Activated naive CD4-positive, alpha-beta T cell treated with Interleukin-2 at 50 U/mL for 16 hours (primary cell): ENCODE results near the gene TMEM244.
"Not testable (repeated sequence)": the region's sequence is repeated elsewhere in the genome, so short reads cannot be mapped to it uniquely, and the experiment has no call there.

Source experiments
- DNase-seq: peaks from one replicate; pipeline ENCODE4 v3.0.0-alpha.2; 2020

Gene TMEM244

DNA sequence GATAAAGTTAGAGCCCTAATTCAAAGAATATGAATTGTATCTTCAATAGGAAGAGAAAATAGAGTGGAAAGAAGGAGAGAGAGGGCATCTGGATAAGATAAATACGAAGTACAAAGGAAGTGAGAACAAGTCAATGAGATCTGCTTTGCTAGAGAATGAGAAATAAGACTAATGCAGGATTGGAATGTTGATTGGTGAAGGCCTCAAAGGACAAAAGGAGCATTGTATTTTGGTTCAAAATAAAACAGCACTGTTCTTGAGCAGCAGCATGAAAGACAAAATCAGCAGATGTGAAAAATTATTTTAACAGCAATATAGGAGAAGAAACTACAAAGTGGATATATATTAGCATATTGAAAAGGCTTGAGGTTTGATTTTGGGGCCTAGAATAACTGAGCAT lies 5.1 kb upstream of the TMEM244 start:
- DNase-seq, result no peak

DNA sequence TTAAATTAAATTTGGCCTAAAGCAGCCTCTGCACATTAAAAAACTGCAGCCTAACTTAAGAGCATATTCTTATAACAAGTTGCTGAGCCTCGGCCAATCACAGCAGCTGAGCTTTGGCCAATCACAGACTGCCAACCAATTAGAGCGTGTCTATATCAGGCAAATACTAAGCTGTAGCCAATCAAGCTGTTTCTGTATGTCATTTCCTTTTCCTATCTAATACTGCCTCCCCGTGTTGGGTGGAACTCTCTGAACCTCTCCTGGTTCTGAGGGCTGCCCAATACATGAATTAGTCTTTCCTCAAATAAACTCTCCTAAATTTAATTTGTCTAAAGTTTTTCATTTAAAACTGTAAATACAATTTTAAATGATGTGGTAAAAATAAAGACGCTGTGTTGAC lies 3.9 kb upstream of the TMEM244 start:
- DNase-seq, result no peak

DNA sequence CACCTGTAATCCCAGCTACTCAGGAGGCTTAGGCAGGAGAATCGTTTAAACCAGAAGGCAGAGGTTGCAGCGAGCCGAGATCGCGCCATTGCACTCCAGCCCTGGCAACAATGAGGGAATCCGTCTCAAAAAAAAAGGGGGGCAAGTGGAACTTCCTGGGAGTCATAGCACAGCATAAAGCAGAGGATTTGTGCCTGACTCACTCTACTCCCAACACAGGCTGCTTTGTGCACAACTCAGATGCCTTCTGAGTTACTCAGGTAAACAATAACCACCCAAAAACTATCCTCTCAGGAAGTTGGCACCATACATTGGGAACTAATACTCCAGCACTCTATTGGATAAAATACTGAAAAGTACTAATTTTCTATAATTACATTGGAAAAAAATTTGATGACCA lies 2.5 kb upstream of the TMEM244 start:
- no peak for DNase-seq

DNA sequence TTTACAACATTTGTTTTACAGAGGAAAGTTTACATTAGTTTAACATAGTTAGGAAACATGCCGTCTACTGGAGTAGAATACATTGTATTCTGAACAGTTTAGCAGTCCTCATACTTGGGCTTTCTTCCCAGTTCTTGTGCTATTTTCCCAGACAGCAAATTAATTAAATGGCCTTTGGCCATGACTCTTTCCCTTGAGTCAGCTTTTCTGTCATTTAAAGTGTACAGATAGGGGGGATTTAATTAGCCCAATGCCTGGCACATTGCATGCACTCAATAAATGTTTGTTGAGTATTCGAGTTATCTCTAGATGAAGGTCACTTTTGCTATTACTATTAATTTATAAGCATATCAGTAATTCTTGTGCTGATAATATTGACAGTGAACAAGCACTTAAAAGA lies 1.6 kb downstream of the TMEM244 start:
- no peak for DNase-seq

DNA sequence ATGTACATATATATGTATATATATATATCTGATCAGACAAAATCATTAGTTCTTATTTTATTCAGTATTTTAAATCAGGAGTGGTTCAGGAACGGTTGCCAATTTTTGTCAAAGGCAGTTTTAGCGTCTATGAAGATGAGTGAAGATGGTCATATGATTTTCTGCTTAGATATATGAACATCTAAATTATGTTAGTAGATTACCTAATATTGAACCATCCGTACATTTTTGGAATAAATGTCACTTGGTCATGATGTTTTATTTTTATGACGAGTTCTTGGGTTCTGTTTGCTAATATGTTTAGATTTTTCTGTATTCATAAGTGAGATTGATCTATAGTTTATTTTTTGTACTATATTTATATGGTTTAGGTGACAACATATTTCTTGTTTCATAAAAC lies 3.3 kb downstream of the TMEM244 start:
- no peak for DNase-seq

DNA sequence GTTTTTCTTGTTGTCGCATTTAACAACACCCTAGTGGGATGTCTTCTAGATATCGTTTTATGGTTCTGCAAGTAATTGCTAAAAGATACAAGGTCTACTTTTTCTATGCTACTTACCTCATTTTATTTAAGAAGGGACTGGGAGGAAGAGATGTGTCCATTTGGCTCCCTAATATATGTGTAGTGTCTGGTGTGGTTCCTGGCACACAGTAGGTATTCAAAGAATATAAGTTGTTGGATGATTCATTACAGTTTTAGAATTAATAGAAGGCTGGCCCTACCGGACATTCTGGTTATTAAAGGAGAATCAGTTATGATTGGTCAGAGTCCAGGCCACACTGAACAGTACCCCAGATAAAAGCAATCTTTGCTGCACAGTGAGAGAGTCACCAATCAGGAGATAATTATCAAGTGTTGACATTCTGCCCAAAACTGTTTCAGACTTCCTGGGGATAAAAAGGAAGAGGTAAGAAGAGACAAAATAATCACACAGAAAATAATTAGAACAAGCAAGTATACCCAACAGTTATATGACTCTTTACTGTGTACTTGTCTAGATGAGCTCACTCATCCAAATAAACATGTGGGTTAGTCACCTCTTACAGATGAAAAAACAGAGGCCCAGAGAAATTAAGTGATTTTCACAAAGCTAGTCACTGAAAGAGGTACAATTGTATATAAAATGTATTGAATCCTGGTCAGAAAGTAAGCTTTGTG lies 7.0 kb downstream of the TMEM244 start:
- DNase-seq, result no peak

DNA sequence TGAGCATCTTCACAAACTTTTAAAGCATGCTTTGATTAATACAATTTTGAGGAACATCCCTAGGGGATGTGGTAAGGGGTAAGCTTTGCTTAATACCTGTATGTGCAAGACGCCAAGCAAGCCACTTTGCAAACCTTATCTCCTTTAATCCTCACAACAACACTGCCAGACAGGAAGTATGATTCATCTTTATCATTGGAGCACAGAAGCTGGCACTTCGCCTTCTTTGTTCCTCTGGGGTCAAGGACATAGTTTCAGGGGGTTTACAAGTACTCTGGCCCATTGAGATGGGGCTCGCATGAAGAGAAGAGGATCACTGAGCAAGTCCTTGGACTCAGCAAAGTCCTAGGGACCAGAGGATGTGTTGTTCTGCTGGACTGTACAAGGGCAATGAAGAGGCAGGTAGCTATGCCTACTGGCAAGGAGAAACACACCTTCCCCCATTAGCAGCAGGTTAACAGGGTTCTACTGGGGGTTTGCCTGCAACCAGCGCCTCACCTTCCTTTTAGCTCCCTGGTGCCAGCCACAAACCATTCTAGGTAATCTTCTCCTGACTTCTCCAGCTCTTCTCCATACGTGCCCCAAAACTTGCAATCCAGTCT lies 8.8 kb downstream of the TMEM244 start:
- no peak for DNase-seq

DNA sequence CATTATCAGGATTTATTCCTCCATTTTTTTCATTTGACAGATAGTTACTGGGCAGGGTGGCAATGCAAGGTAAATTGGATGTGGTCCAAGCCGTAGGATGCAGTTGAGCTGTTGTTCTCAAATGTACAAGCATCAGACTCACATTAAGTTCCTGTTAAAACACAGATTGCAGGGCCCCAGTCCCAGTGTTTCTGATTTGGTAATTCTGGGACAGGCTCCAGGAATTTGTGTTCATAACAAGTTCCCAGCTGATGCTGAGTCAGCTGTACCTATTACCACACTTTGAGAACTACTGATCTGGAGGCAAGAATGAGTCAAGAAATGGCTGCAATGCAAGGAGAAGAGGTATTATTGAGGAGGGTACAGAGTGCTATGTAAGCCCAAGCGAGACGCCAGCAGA lies 11.7 kb downstream of the TMEM244 start:
- DNase-seq, result no peak

DNA sequence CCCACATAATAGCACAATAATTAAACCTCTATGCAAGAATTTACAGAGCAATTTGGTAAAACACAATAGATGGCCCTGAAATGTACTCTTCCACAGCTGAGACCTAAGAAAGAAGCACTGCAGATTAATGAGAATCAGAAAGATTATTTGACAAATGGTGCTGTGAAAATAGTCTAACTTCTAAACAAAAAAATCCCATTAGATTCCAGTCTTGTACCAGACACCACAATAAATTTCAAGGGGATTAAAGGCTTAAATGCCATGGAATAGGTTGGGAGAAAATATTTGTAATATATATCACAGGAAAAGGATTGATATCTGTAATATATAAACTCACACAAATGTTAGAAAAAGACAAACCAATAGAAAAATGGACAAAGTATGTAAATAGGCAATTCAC lies 14.4 kb downstream of the TMEM244 start:
- no peak for DNase-seq

DNA sequence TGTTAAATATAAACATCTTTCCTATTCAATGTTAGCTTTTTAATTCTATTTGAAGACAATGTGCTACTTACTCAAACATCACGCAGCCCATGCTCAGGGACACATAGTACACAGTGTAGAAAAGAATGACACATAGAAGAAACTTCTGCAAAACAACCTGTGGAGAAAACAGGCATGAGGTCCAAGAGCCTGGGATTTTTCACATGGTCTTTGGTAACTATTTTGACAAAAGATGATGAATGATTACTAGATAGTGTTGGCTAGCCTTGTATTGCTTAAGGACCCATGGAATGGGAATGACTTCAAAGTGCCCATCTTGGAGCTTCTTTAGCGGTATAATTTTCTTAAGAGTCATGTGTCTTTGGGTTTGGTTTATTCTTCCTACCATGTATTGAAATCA lies 15.4 kb downstream of the TMEM244 start:
- DNase-seq, result no peak

DNA sequence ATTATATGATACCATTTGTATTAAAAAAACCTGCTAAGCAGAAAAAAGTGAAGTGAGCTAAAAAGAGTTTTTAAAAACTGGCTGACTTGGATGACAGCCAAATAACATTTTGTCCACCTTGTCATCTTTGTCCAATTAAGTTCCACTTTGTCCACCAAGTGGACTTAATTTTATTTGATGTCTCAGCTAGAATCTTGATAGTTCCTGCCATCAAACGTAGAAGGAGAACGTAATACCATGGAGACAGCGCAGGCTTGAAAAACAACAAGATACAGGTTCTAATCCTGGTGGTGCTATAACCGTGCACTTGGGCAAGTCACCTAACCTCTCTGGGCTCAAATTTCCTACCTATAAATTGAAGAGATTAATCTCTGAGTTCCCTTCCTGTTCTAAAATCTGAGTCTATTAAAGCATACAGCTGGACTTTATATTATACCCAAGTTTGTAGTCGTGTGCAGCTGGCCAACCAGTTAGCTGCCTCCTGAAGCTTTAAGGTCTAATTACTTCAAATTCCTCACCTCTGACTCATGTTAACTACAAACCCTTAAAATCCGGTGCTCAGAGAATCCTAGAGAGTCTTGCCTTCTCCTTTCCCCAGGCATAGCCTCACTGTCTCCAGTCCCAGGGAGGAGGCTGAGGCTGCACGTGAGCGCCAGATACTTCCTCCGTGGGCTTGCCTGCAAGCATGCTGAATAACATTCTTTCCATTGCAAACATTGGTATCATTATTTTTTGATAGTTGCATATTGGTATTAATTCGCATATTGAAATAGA lies 16.8 kb downstream of the TMEM244 start:
- DNase-seq, result no peak

DNA sequence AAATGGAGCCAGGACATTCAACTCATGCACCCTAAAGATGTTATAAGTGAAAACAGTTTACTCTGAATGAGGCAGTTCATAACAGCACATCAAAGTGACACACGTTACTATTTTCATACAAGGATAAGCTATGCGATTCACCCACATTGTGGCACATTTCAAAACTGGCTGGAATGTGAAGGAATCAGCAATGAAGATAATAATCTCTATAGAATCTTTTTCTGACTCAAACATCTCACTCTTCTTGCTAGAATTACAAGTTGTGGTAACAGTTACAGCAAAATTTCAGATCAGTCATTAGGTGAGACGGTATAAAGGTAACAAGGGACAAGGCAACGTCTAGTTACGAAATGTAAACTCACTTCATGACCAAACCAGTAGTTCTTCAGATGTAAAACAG lies 17.5 kb downstream of the TMEM244 start:
- DNase-seq, result no peak

DNA sequence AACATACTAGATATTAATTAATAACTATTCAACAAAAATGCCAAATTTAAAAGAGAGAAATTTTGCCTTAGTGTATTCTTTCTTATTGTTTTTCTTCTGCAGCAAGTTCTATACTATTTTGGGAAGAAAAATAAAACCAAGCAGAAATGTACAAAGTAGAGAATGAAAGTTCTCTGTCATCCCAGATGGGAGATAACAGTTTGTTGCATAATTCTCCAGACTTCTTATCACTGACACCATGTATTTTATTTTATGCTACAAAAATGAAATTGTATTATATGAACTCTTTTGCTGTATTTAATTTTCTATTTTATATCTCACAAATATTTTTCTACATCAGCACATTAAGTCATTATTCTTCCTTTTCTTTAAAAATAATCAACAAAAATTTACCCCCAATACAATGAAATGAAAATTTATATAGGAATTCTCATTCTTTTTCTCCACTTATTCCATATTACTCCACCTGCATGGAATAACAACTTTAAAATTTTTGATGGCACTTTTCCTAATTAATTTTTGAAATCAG lies 18.2 kb downstream of the TMEM244 start:
- DNase-seq, result no peak

DNA sequence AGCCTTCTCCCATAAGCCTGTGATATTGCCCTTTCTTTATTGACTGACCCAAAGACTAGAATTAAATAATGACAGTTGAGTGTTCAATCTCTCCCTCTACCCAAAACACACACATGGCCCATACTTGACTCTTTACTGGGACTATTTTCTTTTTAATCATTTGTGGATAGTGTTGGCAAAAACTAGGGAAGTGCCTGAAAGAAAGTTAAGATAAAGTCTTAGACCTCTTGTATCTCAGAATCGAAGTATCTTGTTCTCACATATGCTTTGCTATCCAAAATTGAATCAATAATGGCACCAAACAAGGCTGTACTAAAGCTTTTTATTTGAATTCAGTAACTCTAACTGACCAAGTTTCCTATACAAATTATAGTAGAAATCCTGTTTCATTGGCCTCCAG lies 19.0 kb downstream of the TMEM244 start:
- DNase-seq, result no peak

DNA sequence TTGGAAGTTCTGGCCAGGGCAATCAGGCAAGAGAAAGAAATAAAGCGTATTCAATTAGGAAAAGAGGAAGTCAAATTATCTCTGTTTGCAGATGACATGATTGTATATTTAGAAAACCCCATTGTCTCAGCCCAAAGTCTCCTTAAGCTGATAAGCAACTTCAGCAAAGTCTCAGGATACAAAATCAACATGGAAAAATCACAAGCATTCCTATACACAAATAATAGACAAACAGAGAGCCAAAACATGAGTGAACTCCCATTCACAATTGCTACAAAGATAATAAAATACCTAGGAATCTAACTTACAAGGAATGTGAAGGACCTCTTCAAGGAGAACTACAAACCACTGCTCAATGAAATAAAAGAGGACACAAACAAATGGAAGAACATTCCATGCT lies 21.6 kb downstream of the TMEM244 start:
- DNase-seq, result not testable (repeated sequence)

DNA sequence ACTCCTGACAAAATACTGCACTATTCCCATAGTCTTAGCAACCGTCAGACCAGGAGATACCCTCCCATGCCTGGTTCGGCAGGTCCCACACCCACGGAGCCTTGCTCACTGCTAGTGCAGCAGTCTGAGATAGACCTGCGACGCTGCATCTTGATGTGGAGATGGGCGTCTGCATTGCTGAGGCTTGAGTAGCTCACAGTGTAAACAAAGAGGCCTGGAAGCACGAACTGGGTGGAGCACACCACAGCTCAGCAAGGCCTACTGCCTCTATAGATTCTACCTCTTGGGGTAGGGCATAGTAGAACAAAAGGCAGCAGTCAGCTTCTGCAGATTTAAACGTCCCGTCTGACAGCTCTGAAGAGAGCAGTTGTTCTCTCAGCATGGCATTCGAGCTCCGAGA lies 25.4 kb downstream of the TMEM244 start:
- DNase-seq, result no peak

DNA sequence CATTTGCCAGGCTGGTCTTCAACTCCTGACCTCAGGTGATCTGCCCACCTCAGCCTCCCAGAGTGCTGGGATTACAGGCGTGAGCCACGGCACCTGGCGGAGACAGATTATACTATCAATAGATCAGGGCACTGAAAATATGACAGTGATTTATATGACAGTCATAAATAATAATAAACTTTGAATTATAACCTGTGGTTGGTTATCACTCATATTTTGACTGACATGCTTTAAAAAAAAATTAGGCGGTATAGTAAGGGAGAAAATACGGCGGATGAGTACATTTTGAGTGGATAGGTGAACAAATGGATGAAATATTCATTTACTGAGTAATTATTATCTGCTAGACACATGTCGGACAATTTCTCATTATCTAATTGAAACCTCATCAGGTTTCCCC lies 28.8 kb downstream of the TMEM244 start:
- DNase-seq, result no peak

DNA sequence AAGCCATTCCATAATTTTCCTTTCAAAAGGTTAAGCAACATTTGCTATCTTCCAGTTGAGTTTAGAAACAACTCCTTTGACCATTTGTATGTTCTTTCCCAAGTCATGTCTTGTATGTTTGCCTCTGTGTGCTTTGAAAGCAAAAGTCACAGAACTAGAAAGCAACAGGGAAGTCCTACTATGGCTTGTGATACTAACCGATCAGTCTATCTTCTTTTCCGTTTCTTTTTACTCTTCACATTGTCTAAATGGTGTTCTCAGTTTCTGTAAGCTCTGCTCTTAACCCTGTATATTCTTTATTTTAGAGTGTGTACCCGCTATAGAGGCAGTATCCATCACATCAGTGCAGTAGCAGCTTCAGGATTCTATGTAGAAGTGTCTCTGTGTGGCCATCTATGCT lies 32.9 kb downstream of the TMEM244 start:
- DNase-seq, result no peak

DNA sequence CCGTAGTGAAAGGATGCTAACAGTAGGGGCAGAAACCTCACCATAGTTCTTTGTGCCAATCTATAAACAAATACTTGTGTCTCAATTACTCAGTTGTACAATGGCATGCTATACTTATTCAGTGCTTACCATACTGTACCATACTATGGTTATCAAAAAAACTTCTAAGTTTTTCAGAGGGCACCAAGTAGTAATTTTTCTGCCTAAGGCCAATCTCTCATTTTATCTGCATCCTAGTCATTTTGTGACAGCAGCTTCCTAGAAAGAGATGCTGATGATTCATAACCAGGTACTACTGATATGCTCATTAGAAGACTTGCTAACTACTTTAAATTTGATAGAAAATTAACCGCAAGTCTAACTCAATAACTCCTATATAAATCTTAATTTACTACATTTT lies 42.9 kb downstream of the TMEM244 start:
- no peak for DNase-seq

DNA sequence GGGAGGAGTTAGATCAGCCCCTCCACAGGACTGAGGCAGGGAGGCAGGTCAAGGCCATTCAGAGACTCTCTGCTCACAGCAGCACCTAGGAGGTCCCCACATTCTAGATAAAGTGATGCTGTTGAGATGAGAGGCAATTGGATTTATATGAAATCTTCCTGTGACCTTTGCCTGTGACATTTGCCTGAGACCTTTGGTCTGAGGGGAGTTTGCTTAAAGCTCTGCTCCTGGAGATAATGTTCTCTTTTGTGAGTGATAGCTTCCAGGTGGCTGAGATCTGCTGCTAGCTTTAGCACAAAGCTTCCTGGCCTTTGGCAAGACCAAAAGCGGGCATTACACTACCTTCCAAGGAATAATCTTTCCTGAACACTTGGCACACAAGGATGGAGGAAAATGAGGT lies 43.3 kb downstream of the TMEM244 start:
- no peak for DNase-seq

DNA sequence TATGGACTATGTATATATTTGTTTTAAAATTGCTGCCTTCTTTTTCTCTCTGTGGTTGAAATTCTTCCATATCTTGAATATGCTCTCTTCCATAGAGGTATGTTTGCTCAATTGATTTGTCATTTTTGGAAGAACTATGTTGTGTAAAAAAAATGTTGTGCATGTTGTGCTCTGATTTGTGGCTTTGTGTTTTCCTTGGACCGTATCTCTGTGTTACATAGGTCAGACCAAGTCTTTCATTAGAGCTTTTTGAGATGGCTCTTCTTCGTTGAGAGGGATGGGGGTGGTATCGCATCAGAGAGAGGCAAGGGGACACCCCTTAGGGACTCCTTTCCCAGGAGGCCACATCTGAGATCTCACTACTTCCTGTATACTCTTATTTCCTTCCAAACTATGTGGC lies 43.8 kb downstream of the TMEM244 start:
- DNase-seq, result no peak

DNA sequence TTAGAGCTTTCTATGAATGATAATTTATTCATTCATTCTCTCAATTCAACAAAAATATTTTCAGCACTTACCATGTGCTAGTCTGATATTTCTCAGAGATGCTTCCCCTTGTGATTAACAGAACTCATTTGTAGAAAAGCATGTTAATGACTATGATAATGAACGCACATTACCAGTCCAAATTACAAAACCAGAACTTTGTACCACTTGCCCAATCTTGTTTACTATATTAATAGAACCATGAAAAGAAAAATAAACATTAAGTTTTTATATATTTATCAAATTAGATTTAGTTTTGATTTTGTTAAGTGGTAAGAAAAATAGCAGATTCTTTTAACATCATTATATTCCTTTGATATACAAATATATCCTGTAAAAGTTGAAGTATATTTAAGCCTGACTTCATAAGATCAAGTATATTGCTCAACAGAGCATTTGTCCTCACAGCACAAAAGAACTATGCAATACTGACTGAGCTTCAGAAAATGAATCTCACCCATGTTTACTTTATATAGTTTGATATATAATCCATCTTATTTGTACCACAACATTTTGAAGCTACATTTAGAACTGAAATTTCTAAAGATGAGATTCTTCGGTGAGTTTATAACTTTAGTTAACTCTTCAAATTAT lies 48.9 kb downstream of the TMEM244 start:
- DNase-seq, result no peak

DNA sequence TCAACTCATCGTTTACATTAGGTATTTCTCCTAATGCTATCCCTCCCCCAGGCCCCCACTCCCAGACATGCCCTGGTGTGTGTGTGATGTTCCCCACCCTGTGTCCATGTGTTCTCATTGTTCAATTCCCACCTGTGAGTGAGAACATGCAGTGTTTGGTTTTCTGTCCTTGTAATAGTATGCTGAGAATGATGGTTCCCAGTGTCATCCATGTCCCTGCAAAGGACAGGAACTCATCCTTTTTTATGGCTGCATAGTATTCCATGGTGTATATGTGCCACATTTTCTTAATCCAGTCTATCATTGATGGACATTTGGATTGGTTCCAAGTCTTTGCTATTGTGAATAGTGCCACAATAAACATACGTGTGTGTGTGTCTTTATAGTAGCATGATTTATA lies 54.0 kb downstream of the TMEM244 start:
- not testable (repeated sequence) for DNase-seq

DNA sequence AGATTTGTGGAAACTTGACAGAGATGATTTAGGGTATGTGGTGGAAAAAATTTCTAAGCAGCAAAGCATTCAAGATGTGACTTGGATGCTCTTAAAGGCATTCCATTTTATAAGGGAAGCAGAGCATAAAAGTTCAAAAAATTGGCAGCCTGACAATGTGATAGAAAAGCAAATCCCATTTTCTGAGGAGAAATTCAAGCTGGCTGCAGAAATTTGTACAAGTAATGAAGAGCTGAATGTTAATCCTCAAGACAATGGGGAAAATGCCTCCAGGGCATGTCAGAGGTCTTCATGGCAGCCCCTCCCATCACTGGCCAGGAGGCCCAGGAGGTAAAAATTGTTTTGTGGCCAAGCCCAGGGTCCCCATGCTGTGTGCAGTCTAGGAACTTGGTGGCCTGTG lies 58.2 kb downstream of the TMEM244 start:
- DNase-seq, result not testable (repeated sequence)
